Measurements from ENCODE around the gene TAF7. TPM values are rescaled to one million over a fixed set of nuclear protein-coding genes. Genes with fewer than 3 reads are reported as not detected.

Gene TAF7
- total RNA-seq, 2 experiments from 2014 or later, result 54.6 to 55.5 TPM

- intact Hi-C loops (cut with micrococcal nuclease), result no loop called here
- CTCF ChIA-PET, result interaction anchor here (0.6 to 1.0 kb wide), 2 partner anchors 140 to 149 kb away, joined by 3 read pairs; partner anchors contain the start of gene PCDHGA10
- no peak overlapping the region for H3K4me3 Mint-ChIP-seq
- no peaks in the 10 kb centered on the region for H3K4me1 Mint-ChIP-seq (ENCODE audit: low read depth)
- peaks cover 25% of the 10 kb centered on the region for H3K36me3 Mint-ChIP-seq
- DNase-seq, result no peak
- H3K27me3 Mint-ChIP-seq, result no peaks in the 10 kb centered on the region
- H3K9me3 Mint-ChIP-seq, result peaks cover 76% of the 10 kb centered on the region
- no peak overlapping the region for H3K27ac Mint-ChIP-seq
- POLR2A ChIA-PET, result no interaction called here
These were observed 47.7 kb downstream of the TAF7 start for GRCh38 chr5:141272906-141273305.

- CTCF ChIA-PET, result no interaction called here
- intact Hi-C loops (cut with micrococcal nuclease), result no loop called here
- no peak overlapping the region for H3K4me3 Mint-ChIP-seq
- no peaks in the 10 kb centered on the region for H3K27me3 Mint-ChIP-seq
- H3K36me3 Mint-ChIP-seq, result peaks cover 45% of the 10 kb centered on the region
- no peak for DNase-seq
- POLR2A ChIA-PET, result no interaction called here
- H3K4me1 Mint-ChIP-seq (ENCODE audit: low read depth), result no peaks in the 10 kb centered on the region
- peaks cover 81% of the 10 kb centered on the region for H3K9me3 Mint-ChIP-seq
- no peak overlapping the region for H3K27ac Mint-ChIP-seq
These were observed 51.4 kb downstream of the TAF7 start for GRCh38 chr5:141269195-141269594.

Other genes with a start within 250 kb of the TAF7 start
- gene PCDHB2, start 226.2 kb downstream of the TAF7 start, total RNA-seq, result under 1 TPM in 1 of 2 experiments, not detected in 1; 0.17 TPM
- not detected for gene PCDHB3, start 220.3 kb downstream of the TAF7 start, total RNA-seq
- gene PCDHB4, start 199.0 kb downstream of the TAF7 start, total RNA-seq, result not detected
- gene PCDHB5, start 185.6 kb downstream of the TAF7 start, total RNA-seq, result not detected
- not detected for gene PCDHB6, start 170.7 kb downstream of the TAF7 start, total RNA-seq
- not detected for gene PCDHB7, start 148.1 kb downstream of the TAF7 start, total RNA-seq
- not detected for gene PCDHB8, start 143.0 kb downstream of the TAF7 start, total RNA-seq
- gene PCDHB16, start 138.4 kb downstream of the TAF7 start, total RNA-seq, result not detected
- gene PCDHB9, start 133.6 kb downstream of the TAF7 start, total RNA-seq, result not detected
- not detected for gene PCDHB10, start 128.4 kb downstream of the TAF7 start, total RNA-seq
- not detected for gene PCDHB11, start 121.2 kb downstream of the TAF7 start, total RNA-seq
- not detected for gene PCDHB12, start 112.1 kb downstream of the TAF7 start, total RNA-seq
- gene PCDHB13, start 106.9 kb downstream of the TAF7 start, total RNA-seq, result not detected
- not detected for gene PCDHB14, start 97.4 kb downstream of the TAF7 start, total RNA-seq
- not detected for gene PCDHB15, start 75.4 kb downstream of the TAF7 start, total RNA-seq
- under 1 TPM; 0.19 to 0.31 TPM for gene SLC25A2, start 16.7 kb downstream of the TAF7 start, total RNA-seq
- gene PCDHGA1, start 9.7 kb upstream of the TAF7 start, total RNA-seq, result not detected
- not detected for gene PCDHGA2, start 18.0 kb upstream of the TAF7 start, total RNA-seq
- not detected for gene PCDHGA3, start 23.0 kb upstream of the TAF7 start, total RNA-seq
- gene PCDHGB1, start 29.3 kb upstream of the TAF7 start, total RNA-seq, result not detected
- gene PCDHGA4, start 34.2 kb upstream of the TAF7 start, total RNA-seq, result under 1 TPM; 0.07 to 0.12 TPM
- gene PCDHGB2, start 39.2 kb upstream of the TAF7 start, total RNA-seq, result under 1 TPM; 0.10 to 0.19 TPM
- not detected for gene PCDHGA5, start 43.4 kb upstream of the TAF7 start, total RNA-seq
- gene PCDHGB3, start 49.5 kb upstream of the TAF7 start, total RNA-seq, result under 1 TPM in 1 of 2 experiments, not detected in 1; 0.10 TPM
- gene PCDHGA6, start 53.1 kb upstream of the TAF7 start, total RNA-seq, result under 1 TPM; 0.05 to 0.10 TPM
- gene PCDHGA7, start 62.0 kb upstream of the TAF7 start, total RNA-seq, result under 1 TPM in 1 of 2 experiments, not detected in 1; 0.07 TPM
- under 1 TPM in 1 of 2 experiments, not detected in 1; 0.07 TPM for gene PCDHGB4, start 66.9 kb upstream of the TAF7 start, total RNA-seq
- not detected for gene PCDHGA8, start 71.8 kb upstream of the TAF7 start, total RNA-seq
- gene PCDHGB5, start 77.2 kb upstream of the TAF7 start, total RNA-seq, result under 1 TPM; 0.12 to 0.15 TPM
- under 1 TPM in 1 of 2 experiments, not detected in 1; 0.10 TPM for gene PCDHGA9, start 82.0 kb upstream of the TAF7 start, total RNA-seq
- gene PCDHGB6, start 87.2 kb upstream of the TAF7 start, total RNA-seq, result under 1 TPM in 1 of 2 experiments, not detected in 1; 0.07 TPM
- gene PCDHGA10, start 92.2 kb upstream of the TAF7 start, total RNA-seq, result under 1 TPM; 0.07 to 0.10 TPM
- gene PCDHGB7, start 96.9 kb upstream of the TAF7 start, total RNA-seq, result under 1 TPM in 1 of 2 experiments, not detected in 1; 0.07 TPM
- gene PCDHGA11, start 100.3 kb upstream of the TAF7 start, total RNA-seq, result under 1 TPM in 1 of 2 experiments, not detected in 1; 0.05 TPM
- under 1 TPM in 1 of 2 experiments, not detected in 1; 0.07 TPM for gene PCDHGA12, start 109.7 kb upstream of the TAF7 start, total RNA-seq
- gene PCDHGC3, start 155.2 kb upstream of the TAF7 start, total RNA-seq, result not detected
- not detected for gene PCDHGC4, start 164.2 kb upstream of the TAF7 start, total RNA-seq
- not detected for gene PCDHGC5, start 168.3 kb upstream of the TAF7 start, total RNA-seq

Measured in activated CD4-positive, alpha-beta memory T cell treated with anti-CD3 and anti-CD28 coated beads for 36 hours (primary cell).